Activated naive CD8-positive, alpha-beta T cell (primary cell): Measurements from ENCODE around the gene IL18RAP.

Experiments used
- H3K27ac Mint-ChIP-seq: one replicate; pipeline ENCODE4 v1.8.0; 2021; ENCODE audit warnings: mixed read lengths
- H3K27me3 Mint-ChIP-seq: one replicate; pipeline ENCODE4 v1.8.0; 2021; ENCODE audit warnings: mixed read lengths
- H3K36me3 Mint-ChIP-seq: one replicate; pipeline ENCODE4 v1.8.0; 2021; ENCODE audit warnings: mixed read lengths
- H3K4me1 Mint-ChIP-seq: one replicate; pipeline ENCODE4 v1.8.0; 2021; ENCODE audit warnings: low read depth, mixed read lengths
- H3K4me3 Mint-ChIP-seq: one replicate; pipeline ENCODE4 v1.8.0; 2021; ENCODE audit warnings: mild to moderate bottlenecking, mixed read lengths
- H3K9me3 Mint-ChIP-seq: one replicate; pipeline ENCODE4 v1.8.0; 2021; ENCODE audit warnings: low read depth, mixed read lengths

IL18RAP gene

DNA sequence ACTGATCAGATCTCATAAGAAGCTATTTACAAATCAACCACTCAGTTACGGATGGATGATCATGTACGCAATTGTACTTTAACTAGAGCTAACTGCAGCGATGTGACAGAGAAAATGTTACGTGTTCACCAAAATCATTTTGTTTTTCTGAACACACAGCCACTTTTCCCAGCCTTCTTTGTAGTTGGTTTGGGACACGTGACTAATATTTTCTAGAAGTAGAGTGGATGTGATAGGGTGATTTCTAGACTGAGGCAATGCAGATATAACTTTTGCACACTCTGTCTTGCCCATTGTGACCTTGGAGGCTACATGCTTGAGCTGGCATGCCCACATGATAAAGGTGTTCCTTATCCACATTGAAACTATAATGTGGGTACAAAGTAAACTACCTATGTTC lies 40.2 kb downstream of the IL18RAP start:
- Mint-ChIP-seq H3K36me3 (no peaks in the 10 kb centered on the region), H3K4me3 (no peak overlapping the region), H3K27ac (no peak overlapping the region), H3K4me1 (no peaks in the 10 kb centered on the region), H3K9me3 (no peaks in the 10 kb centered on the region), H3K27me3 (peaks cover 5% of the 10 kb centered on the region)

DNA sequence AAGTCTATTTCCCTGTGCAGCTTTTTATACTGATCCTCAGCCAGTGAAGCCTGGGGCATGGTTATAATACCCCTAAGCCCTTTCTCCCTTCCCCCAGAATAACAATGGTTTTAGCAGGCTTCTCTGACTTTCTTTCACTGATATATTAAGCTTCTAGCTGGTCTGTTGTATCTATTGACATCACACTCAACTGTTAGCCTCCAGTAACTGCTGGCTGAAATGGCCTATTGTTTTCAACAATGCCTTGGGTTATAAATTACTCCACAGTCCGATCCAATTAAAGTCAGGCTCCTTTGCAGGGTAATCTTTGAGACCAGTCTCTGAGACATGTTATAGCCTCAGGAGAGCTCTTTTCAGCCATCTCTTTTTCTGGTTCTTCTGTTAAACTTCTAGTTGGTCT lies 47.2 kb downstream of the IL18RAP start:
- H3K4me3 Mint-ChIP-seq, result no peak overlapping the region

GRCh38 chr2:102473020-102473419 lies 50.1 kb downstream of the IL18RAP start, which contains the start of gene SLC9A4:
Gene SLC9A4, plus strand, starts transcription at chr2:102473226. Its CDS starts 534 bp downstream, at chr2:102473760.
- no peaks in the 10 kb centered on the region for H3K36me3 Mint-ChIP-seq
- H3K9me3 Mint-ChIP-seq, result peaks cover 11% of the 10 kb centered on the region
- H3K4me3 Mint-ChIP-seq, result no peak within 1 kb of the TSS
- no peak within 1 kb of the TSS for H3K27ac Mint-ChIP-seq
- H3K27me3 Mint-ChIP-seq, result peaks cover 9% of the 10 kb centered on the region
- H3K4me1 Mint-ChIP-seq, result no peaks in the 10 kb centered on the region

More for the DNA sequence above, 47.2 kb downstream of the IL18RAP start:
- Mint-ChIP-seq H3K36me3 (no peaks in the 10 kb centered on the region), H3K9me3 (peaks cover 11% of the 10 kb centered on the region), H3K27me3 (peaks cover 9% of the 10 kb centered on the region), H3K27ac (no peak overlapping the region), H3K4me1 (no peaks in the 10 kb centered on the region)

DNA sequence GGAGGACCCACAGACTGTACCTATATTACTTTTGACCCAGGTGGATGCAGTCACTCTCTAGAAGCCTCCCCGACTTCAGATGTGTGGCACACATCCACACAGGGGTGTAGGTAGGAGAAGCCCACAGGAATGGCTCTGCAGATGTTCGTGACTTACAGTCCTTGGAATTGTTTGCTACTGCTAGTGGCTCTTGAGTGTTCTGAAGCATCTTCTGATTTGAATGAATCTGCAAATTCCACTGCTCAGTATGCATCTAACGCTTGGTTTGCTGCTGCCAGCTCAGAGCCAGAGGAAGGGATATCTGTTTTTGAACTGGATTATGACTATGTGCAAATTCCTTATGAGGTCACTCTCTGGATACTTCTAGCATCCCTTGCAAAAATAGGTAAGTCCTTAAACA lies 50.7 kb downstream of the IL18RAP start:
- Mint-ChIP-seq H3K36me3 (no peaks in the 10 kb centered on the region), H3K27ac (no peak overlapping the region), H3K4me1 (no peaks in the 10 kb centered on the region), H3K9me3 (peaks cover 11% of the 10 kb centered on the region), H3K4me3 (no peak overlapping the region), H3K27me3 (peaks cover 9% of the 10 kb centered on the region)

GRCh38 chr2:102474785-102475184 lies 51.8 kb downstream of the IL18RAP start:
- Mint-ChIP-seq H3K4me1 (no peaks in the 10 kb centered on the region), H3K27me3 (peaks cover 7% of the 10 kb centered on the region), H3K9me3 (peaks cover 5% of the 10 kb centered on the region), H3K27ac (no peak overlapping the region), H3K36me3 (no peaks in the 10 kb centered on the region), H3K4me3 (no peak overlapping the region)

DNA sequence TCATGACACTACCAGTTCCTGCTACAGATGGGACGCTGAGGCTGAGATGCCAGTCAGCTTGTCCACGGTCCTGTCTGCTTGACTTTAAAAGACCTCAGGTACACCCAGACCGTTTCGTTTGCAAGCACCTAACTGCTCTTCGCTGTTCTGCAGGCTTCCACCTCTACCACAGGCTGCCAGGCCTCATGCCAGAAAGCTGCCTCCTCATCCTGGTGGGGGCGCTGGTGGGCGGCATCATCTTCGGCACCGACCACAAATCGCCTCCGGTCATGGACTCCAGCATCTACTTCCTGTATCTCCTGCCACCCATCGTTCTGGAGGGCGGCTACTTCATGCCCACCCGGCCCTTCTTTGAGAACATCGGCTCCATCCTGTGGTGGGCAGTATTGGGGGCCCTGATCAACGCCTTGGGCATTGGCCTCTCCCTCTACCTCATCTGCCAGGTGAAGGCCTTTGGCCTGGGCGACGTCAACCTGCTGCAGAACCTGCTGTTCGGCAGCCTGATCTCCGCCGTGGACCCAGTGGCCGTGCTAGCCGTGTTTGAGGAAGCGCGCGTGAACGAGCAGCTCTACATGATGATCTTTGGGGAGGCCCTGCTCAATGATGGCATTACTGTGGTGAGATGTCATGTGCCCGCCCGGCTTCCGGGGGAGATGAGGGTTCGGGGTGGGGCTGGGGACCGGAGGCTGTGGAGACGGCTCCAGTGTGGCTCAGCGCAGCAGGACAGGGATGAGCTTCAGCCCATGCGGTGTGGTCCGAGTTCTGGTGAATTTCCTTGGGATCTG lies 55.9 kb downstream of the IL18RAP start:
- Mint-ChIP-seq H3K27ac (no peak overlapping the region), H3K27me3 (peaks cover 3% of the 10 kb centered on the region), H3K4me1 (no peaks in the 10 kb centered on the region), H3K9me3 (no peaks in the 10 kb centered on the region), H3K4me3 (no peak overlapping the region), H3K36me3 (no peaks in the 10 kb centered on the region)

DNA sequence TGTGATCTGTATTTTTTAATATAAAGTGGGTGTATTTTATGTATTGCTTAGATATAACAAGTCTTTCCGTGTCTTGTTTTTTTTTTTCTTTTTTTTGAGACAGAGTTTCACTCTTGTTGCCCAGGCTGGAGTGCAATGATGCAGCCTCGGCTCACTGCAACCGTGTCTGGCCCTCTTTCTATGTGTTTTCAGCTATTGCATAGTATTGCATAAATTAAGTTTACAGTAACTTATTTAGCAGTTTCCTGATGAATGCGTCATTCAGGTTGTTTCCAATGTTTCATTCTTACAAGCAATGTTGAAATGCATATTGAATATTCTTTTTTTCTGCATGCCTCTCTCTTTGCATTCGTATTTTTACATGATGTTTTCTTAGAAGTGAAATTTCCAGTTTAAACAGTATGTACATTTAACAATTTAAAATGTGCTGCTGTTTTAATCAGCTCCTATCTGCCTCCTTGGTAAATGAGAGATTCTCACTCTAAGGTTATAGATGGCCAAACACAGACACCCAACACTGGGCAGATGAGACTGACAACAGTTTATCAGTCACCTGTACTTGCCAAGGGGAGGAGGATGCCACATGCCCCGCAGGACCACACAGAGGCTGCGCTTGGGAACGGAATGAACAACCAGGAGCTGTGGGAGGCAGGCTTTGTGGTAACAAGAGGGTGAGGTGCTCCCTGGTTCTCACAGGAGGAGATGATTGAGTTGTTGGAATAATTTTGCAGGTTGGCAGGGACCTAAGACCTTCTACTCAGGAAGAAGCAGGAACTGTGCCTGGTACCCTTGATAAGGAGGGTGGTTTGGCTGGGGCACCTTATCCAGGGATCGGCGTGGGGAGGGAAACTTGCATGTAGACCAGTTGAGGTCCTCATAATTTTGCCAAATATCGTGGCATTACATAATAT lies 57.6 kb downstream of the IL18RAP start:
- Mint-ChIP-seq H3K27ac (no peak overlapping the region), H3K4me3 (no peak overlapping the region), H3K4me1 (no peaks in the 10 kb centered on the region), H3K9me3 (no peaks in the 10 kb centered on the region), H3K36me3 (no peaks in the 10 kb centered on the region), H3K27me3 (peaks cover 8% of the 10 kb centered on the region)

GRCh38 chr2:102481931-102482330 lies 59.0 kb downstream of the IL18RAP start:
- Mint-ChIP-seq H3K9me3 (no peaks in the 10 kb centered on the region), H3K27me3 (peaks cover 11% of the 10 kb centered on the region), H3K27ac (no peak overlapping the region), H3K4me1 (no peaks in the 10 kb centered on the region), H3K36me3 (no peaks in the 10 kb centered on the region), H3K4me3 (no peak overlapping the region)

GRCh38 chr2:102483086-102483485 lies 60.1 kb downstream of the IL18RAP start:
- Mint-ChIP-seq H3K4me3 (no peak overlapping the region), H3K27ac (no peak overlapping the region), H3K4me1 (no peaks in the 10 kb centered on the region), H3K9me3 (no peaks in the 10 kb centered on the region), H3K27me3 (peaks cover 13% of the 10 kb centered on the region), H3K36me3 (peaks cover 2% of the 10 kb centered on the region)

- H3K4me1 Mint-ChIP-seq, result peaks cover 3% of the 10 kb centered on the region
- no peak overlapping the region for H3K4me3 Mint-ChIP-seq
- no peak overlapping the region for H3K27ac Mint-ChIP-seq
- peaks cover 14% of the 10 kb centered on the region for H3K27me3 Mint-ChIP-seq
- H3K9me3 Mint-ChIP-seq, result no peaks in the 10 kb centered on the region
- peaks cover 2% of the 10 kb centered on the region for H3K36me3 Mint-ChIP-seq
Measured at GRCh38 chr2:102484310-102485061, 61.5 kb downstream of the IL18RAP start.

DNA sequence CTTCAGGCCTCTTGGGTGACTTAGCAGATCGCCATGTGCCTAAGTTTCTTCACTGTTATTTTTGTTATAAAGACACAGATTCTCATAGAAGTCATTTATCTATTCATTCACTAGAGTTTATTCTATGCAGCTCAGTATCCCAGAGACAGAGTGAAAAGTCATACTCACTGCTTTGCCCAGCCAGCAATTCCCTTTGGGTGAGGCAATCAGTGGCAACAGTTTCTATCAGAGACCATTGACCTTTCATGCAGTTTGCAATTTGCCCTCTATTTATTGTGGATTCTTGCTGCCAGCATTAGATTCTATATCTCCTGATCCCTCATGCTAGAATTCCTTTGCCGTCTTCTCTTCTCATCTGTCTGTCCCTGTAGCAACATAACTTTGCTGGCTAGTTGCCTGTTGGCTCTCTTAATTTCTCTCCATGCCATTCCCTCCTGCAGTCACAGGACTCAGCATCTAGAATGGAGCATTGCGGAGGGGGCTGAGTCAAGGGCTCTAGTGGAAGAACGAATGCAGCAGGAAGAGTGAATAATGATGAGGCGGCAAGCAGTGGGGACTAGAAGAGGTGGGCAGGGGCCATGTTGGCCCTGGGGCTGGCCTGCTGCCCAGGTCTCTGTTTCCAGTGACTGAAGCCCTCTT lies 62.3 kb downstream of the IL18RAP start:
- peaks cover 16% of the 10 kb centered on the region for H3K27me3 Mint-ChIP-seq
- H3K9me3 Mint-ChIP-seq, result no peaks in the 10 kb centered on the region
- H3K4me1 Mint-ChIP-seq, result peaks cover 7% of the 10 kb centered on the region
- no peak overlapping the region for H3K27ac Mint-ChIP-seq
- H3K36me3 Mint-ChIP-seq, result peaks cover 2% of the 10 kb centered on the region
- no peak overlapping the region for H3K4me3 Mint-ChIP-seq

GRCh38 chr2:102486941-102487702 lies 64.2 kb downstream of the IL18RAP start:
- H3K4me1 Mint-ChIP-seq, result peaks cover 7% of the 10 kb centered on the region
- peaks cover 2% of the 10 kb centered on the region for H3K36me3 Mint-ChIP-seq
- no peaks in the 10 kb centered on the region for H3K9me3 Mint-ChIP-seq
- H3K4me3 Mint-ChIP-seq, result no peak overlapping the region
- peaks cover 14% of the 10 kb centered on the region for H3K27me3 Mint-ChIP-seq
- H3K27ac Mint-ChIP-seq, result no peak overlapping the region

DNA sequence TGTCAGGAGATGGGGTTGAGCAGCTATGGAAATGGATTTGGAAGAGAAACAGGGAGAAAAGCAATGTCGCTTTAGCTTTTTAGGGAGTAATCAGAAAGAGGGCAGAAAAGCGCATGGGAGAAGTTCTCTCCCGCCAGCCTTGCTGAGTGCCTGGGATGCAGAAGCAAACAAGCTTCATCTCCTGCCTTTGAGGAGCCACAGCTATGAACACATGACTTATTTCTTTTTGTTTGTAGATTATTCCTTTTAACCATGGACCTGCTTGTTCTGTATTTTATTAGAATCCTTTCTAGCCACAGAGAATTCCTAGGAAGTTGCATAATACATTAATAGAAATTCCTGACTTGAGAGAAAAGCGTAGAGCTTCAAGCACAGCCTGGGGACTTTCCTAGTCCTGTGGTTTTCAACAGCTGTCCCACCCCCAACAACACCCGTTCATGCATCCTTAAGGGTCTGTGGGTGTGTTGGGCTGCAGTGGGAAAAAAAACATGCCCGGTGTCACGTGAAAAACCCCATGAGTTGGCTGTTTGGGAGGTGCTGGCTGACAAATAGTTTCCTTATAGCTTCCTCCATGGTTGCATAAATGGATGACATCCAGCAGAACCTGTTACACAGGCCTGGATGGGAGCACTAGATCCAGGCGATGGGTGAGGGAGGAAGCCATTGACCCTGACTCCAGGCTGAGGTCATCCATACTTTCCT lies 65.0 kb downstream of the IL18RAP start:
- peaks cover 2% of the 10 kb centered on the region for H3K36me3 Mint-ChIP-seq
- no peaks in the 10 kb centered on the region for H3K9me3 Mint-ChIP-seq
- H3K4me1 Mint-ChIP-seq, result peaks cover 7% of the 10 kb centered on the region
- no peak overlapping the region for H3K27ac Mint-ChIP-seq
- peaks cover 15% of the 10 kb centered on the region for H3K27me3 Mint-ChIP-seq
- H3K4me3 Mint-ChIP-seq, result no peak overlapping the region
